ENCODE results near the gene TCP10L. TPM values are rescaled to one million over a fixed set of nuclear protein-coding genes. Genes with fewer than 3 reads are reported as not detected.
A peak's percentile ranks its signal among the peaks of the same experiment; 100 is the strongest.

Gene TCP10L
- total and polyA plus RNA-seq, 2 of the 8 experiments (the other 6 are each of a cell fraction or from before 2014, with no cell fraction given): 0.45 to 0.99 TPM

- Histone ChIP-seq H3K23ac (ENCODE audit: insufficient read length) (no peak overlapping the region), H3K79me1 (ENCODE audit: low read depth, low read length) (peaks cover 4% of the 10 kb centered on the region; the same call in 1 of the 2 replicates), H3K4ac (replicated peaks; ENCODE audit: insufficient read length, low read depth, low read length) (peak overlapping the region; percentile 76), H2BK12ac (ENCODE audit: low read depth, low read length) (peak overlapping the region; percentile 89; the same call in 1 of the 2 replicates), H2BK15ac (ENCODE audit: low read length) (peak overlapping the region; percentile 98), H2BK20ac (ENCODE audit: low read length) (no peak overlapping the region), H4K8ac (ENCODE audit: extremely low read depth, insufficient read depth, low read length) (no peak overlapping the region), H3K27ac (ENCODE audit: low read depth, low read length) (no peak overlapping the region), H3K4me2 (ENCODE audit: insufficient read depth in 1 of 2, low read depth in 2 of 2, low read length in 2 of 2) (no peak overlapping the region), H2AFZ (ENCODE audit: low read length) (no peak overlapping the region), H2BK5ac (ENCODE audit: low read depth, low read length) (peak overlapping the region; percentile 90), H3K23me2 (ENCODE audit: low read depth, low read length) (peaks cover 4% of the 10 kb centered on the region; the same call in 1 of the 2 replicates), H3K56ac (replicated peaks; ENCODE audit: insufficient read length, low read depth, low read length) (no peak overlapping the region), H4K5ac (ENCODE audit: insufficient read length, low read depth, low read length) (no peak overlapping the region), H3K9me3 (ENCODE audit: insufficient read depth in 2 of 2, low read depth in 1 of 2, low read length in 1 of 2) (peaks cover 9% of the 10 kb centered on the region in 2 experiments; a peak in 3 of 4 replicates), H3K4me3 (ENCODE audit: extremely low read depth in 1 of 4, insufficient read depth in 2 of 4, low read depth in 3 of 4, low read length in 4 of 4) (no peak overlapping the region), H2BK120ac (replicated peaks; ENCODE audit: low read depth, low read length) (no peak overlapping the region), H2AK5ac (ENCODE audit: low read depth, low read length) (peak overlapping the region; percentile 98), H3K27me3 (replicated peaks in 1 of 4; ENCODE audit: control insufficient read depth in 3 of 4, extremely low read depth in 1 of 4, insufficient read depth in 3 of 4, low read length in 3 of 4) (no peaks in the 10 kb centered on the region), H3K9ac (replicated peaks in 1 of 4; ENCODE audit: extremely low read depth in 1 of 4, low read depth in 3 of 4, low read length in 3 of 4) (no peak overlapping the region; a peak in 1 of 7 replicates), H3K36me3 (ENCODE audit: control insufficient read depth in 2 of 4, insufficient read depth in 4 of 4, low read length in 3 of 4) (peaks cover 0 to 3% (median 0%) of the 10 kb centered on the region in 4 experiments; a peak in 1 of 8 replicates), H3K4me1 (replicated peaks in 1 of 4; ENCODE audit: control insufficient read depth in 3 of 4, insufficient read depth in 4 of 4, low read length in 3 of 4) (no peaks in the 10 kb centered on the region; a peak in 1 of 7 replicates), H3K79me2 (ENCODE audit: control insufficient read depth in 1 of 2, insufficient read depth in 2 of 2, low read length in 2 of 2) (no peaks in the 10 kb centered on the region), H4K20me1 (replicated peaks in 1 of 2; ENCODE audit: control insufficient read depth in 1 of 2, insufficient read depth in 2 of 2, low read length in 2 of 2) (peaks cover 0 to 6% of the 10 kb centered on the region in 2 experiments), H3K18ac (ENCODE audit: extremely low read depth, low read length) (no peak overlapping the region; the same call in 1 of the 2 replicates), H4K91ac (replicated peaks; ENCODE audit: insufficient read length, low read length) (peak overlapping the region; percentile 12), H3K14ac (ENCODE audit: insufficient read length) (no peak overlapping the region)
- FAIRE-seq (no peak), DNase-seq (ENCODE audit: low read depth in 1 of 2, low spot score in 2 of 2) (no peak)
- ChIA-PET POLR2A (ENCODE audit: partially characterized antibody) (no interaction called here), CTCF (ENCODE audit: partially characterized antibody) (no interaction called here)
- WGBS, 2 experiments (ENCODE audit: extremely low coverage in 1 of 2, insufficient coverage in 1 of 2, insufficient read length in 1 of 2, insufficient replicate concordance in 2 of 2, low coverage in 1 of 2, low lambda C conversion rate in 2 of 2, missing lambda C conversion rate in 1 of 2): 97% methylated on average over 4 of the region's 4 CpGs; no CpG with 5 or more reads in 1 of the 2 experiments
These were observed 52.3 kb downstream of the TCP10L start for GRCh38 chr21:32533053-32533452.

Measured in H1 (cell line).